GM12872 (cell line): ENCODE data around the gene CNTNAP2.

ENCODE experiments used
- CTCF ChIP-seq: IDR thresholded peaks from 3 replicates; pipeline ENCODE4 v1.5.1; 2011; ENCODE audit warnings: low read depth, mild to moderate bottlenecking, low read length, moderate library complexity; ENCODE audit not compliant: insufficient read depth

CNTNAP2 gene

GRCh38 chr7:147161405-147161804 lies 1044.8 kb downstream of the CNTNAP2 start:
- TF ChIP-seq CTCF = no peak

GRCh38 chr7:147170341-147171012 lies 1053.9 kb downstream of the CNTNAP2 start:
- no peak for TF ChIP-seq CTCF

- no peak for TF ChIP-seq CTCF
Observed at GRCh38 chr7:147171013-147171391, 1054.4 kb downstream of the CNTNAP2 start.

- TF ChIP-seq CTCF = no peak
Observed at GRCh38 chr7:147173883-147174282, 1057.3 kb downstream of the CNTNAP2 start.

- TF ChIP-seq CTCF = no peak
Observed at GRCh38 chr7:147182874-147183273, 1066.3 kb downstream of the CNTNAP2 start.

- no peak for TF ChIP-seq CTCF
Observed at GRCh38 chr7:147183276-147183675, 1066.7 kb downstream of the CNTNAP2 start.

GRCh38 chr7:147188467-147188866 lies 1071.9 kb downstream of the CNTNAP2 start:
- TF ChIP-seq CTCF = no peak
